NOMO-1 treated with dmso at 0.1 percent for 144 hours (cell line): Measurements from ENCODE around the gene GBX1.

Experiments
- DNase-seq: peaks from one replicate; lab custom pipeline; 2025; ENCODE audit not compliant: unreplicated experiment; lab: John Stamatoyannopoulos, UW

GBX1 gene

GRCh38 chr7:151174246-151175046, 7.0 kb upstream of the GBX1 start:
- DNase-seq: no peak

GRCh38 chr7:151173386-151174245, 6.1 kb upstream of the GBX1 start:
- DNase-seq: no peak

GRCh38 chr7:151172273-151173141, 5.0 kb upstream of the GBX1 start:
- DNase-seq: no peak

- no peak for DNase-seq
These were observed 1.3 kb upstream of the GBX1 start for GRCh38 chr7:151168787-151169162.

- DNase-seq: peak; percentile 23
These were observed 701 bp upstream of the GBX1 start for GRCh38 chr7:151168003-151168786.

GRCh38 chr7:151166629-151167196, 781 bp downstream of the GBX1 start:
- no peak for DNase-seq

- DNase-seq: no peak
These were observed 5.7 kb downstream of the GBX1 start for GRCh38 chr7:151161757-151162156.

- no peak for DNase-seq
These were observed 9.7 kb downstream of the GBX1 start for GRCh38 chr7:151157645-151158329.

- DNase-seq: no peak
These were observed 14.6 kb downstream of the GBX1 start for GRCh38 chr7:151152643-151153513.

GRCh38 chr7:151150388-151150787, 17.1 kb downstream of the GBX1 start:
- no peak for DNase-seq

- no peak for DNase-seq
These were observed 18.9 kb downstream of the GBX1 start for GRCh38 chr7:151148319-151149259.

- DNase-seq: no peak
These were observed 20.7 kb downstream of the GBX1 start for GRCh38 chr7:151146761-151147160.

- no peak for DNase-seq
These were observed 23.1 kb downstream of the GBX1 start for GRCh38 chr7:151144387-151144786.

- DNase-seq: no peak
These were observed 24.1 kb downstream of the GBX1 start for GRCh38 chr7:151143261-151144015.

- DNase-seq: no peak
These were observed 24.8 kb downstream of the GBX1 start for GRCh38 chr7:151142686-151143040.

- no peak for DNase-seq
These were observed 25.4 kb downstream of the GBX1 start for GRCh38 chr7:151141855-151142685.
